Astrocyte of the spinal cord (primary cell): Measurements from ENCODE around the gene NUDT16L1.

ENCODE experiments used
- DNase-seq: peaks from one replicate; pipeline ENCODE4 v3.0.0; 2011; ENCODE audit warnings: low read depth, low spot score
- H3K4me3 ChIP-seq: 2 replicates; pipeline ENCODE4 v1.5.1; 2011; ENCODE audit warnings: low read depth, mild to moderate bottlenecking, low read length, moderate library complexity
- in situ Hi-C: cut with HindIII; loops from 2 replicates; pipeline ENCODE4 v1.10.0; 2017; ENCODE audit warnings: low sequenced_read_pairs
- TF ChIP-seq, protein P1 (sequence below): IDR thresholded peaks from 2 replicates; pipeline ENCODE4 v1.5.1; 2012; ENCODE audit warnings: low read depth, mild to moderate bottlenecking, low read length, inconsistent platforms

NUDT16L1 gene

DNA sequence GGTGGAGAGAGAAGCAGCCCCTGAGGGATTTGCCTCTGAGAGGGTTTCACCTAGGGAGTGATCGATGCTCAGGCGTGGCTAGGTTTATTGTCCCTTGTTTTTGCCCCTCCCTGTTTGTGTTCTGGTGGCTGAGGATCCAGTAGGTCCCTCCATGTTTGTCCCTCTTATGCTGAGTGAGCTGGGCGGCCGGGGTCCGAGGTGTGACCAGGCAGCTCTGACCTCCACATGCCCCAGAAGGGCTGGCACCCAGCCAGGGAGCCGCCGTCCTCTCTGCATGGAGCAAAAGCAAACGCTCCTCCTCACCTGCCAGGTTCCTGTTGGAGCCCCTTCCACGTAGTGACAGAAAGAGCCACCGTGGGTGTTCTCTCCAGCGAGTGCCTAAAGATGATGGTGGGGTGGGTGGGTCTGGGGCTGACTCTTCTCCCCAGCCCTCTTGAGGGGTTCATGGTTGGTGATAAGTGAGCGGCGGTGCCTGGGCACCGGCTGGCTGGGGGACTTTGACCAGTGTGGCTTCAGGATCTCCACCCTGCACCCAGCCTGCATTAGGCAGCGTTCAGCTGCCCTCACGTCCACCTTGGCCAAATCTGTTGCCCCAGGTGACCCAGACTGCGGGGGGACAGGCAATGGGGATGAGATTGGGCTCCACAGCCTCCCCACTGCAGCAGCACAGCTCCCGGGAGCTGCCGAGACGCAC is 14.1 kb upstream of the NUDT16L1 start:
- TF ChIP-seq, protein P1, sequence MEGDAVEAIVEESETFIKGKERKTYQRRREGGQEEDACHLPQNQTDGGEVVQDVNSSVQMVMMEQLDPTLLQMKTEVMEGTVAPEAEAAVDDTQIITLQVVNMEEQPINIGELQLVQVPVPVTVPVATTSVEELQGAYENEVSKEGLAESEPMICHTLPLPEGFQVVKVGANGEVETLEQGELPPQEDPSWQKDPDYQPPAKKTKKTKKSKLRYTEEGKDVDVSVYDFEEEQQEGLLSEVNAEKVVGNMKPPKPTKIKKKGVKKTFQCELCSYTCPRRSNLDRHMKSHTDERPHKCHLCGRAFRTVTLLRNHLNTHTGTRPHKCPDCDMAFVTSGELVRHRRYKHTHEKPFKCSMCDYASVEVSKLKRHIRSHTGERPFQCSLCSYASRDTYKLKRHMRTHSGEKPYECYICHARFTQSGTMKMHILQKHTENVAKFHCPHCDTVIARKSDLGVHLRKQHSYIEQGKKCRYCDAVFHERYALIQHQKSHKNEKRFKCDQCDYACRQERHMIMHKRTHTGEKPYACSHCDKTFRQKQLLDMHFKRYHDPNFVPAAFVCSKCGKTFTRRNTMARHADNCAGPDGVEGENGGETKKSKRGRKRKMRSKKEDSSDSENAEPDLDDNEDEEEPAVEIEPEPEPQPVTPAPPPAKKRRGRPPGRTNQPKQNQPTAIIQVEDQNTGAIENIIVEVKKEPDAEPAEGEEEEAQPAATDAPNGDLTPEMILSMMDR = no peak
- no peak for DNase-seq
- no peak overlapping the region for H3K4me3 ChIP-seq
- in situ Hi-C loops = no loop called here

DNA sequence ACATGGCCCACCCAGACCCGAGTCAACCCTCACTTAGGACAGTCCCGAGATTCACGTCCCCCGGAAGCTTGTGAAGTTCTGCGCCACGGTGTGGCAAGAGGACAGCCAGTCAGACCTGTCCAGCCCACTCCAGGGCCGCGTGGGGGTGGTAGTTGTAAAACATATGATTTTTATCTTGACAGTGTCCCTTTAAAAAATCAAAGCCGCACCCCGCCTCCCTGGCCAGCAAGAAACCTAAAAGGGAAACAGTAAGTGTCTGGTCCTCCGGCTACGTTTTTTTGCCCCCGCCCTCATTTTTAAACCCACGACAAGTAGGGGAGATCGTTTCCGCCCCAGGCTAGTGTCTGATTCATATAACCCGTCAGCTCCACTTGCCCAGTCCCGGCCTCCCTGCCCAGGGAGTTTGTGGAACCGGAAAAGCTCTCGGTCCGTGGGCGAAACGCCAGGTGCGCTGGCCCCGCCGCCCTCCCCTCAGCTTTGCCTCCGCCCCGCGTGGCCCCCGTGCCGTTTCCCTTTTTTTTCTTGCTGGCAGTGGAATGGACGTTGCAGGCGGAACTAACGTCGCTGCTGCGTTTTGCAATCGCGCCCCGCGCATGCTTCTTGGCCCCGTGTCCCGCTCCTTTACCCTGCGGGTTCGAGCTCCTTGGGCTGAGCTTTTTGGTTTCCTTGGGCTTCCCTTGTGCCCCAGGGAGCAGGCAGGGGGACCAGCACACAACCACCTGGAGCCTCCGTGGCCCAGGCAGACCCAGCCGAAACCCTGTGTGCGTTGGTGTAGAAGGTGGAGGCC is 13.3 kb upstream of the NUDT16L1 start:
- in situ Hi-C loops = no loop called here
- TF ChIP-seq, protein P1 = no peak
- DNase-seq = no peak
- H3K4me3 ChIP-seq = no peak overlapping the region

DNA sequence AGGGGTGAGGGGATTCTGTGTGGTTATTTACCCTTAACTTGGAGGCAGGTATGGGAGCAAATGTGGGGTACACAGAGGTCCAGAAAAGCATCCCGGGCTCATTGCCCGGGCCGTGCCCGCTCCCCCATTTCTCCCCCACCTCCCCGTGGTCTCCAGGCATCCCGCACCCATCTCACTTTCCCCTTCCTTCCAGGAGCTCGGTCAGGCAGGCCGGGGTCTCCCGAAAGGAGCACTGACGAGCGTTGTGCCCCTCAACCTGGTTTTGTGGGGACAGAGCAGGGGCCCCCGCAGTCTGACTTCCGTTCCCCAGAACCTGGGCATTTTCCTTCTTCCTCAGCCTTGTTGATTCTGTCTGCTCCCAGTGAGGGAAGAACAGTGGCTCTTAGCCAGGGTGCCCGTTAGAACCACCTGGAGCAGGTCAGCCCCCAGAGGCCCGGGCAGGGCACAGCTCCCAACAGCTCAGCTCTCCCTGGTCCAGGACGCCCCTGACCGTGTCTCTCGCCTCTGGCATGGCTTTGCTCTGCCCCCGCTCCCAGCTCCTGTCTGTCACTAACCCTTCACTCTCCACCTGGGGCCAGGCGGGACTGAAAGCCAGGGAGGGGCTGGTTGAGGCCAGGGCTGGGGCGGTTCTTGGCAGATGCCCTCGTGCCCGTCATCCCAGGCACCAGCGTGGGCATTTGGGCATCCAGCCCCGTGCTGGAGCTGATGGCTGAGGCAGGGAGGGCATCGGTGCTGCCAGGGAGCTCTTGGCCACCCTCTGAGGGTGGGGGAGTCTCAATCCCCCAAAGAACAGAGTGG is 12.5 kb upstream of the NUDT16L1 start:
- TF ChIP-seq, protein P1 = no peak
- no peak for DNase-seq
- in situ Hi-C loops = no loop called here
- no peak overlapping the region for H3K4me3 ChIP-seq

DNA sequence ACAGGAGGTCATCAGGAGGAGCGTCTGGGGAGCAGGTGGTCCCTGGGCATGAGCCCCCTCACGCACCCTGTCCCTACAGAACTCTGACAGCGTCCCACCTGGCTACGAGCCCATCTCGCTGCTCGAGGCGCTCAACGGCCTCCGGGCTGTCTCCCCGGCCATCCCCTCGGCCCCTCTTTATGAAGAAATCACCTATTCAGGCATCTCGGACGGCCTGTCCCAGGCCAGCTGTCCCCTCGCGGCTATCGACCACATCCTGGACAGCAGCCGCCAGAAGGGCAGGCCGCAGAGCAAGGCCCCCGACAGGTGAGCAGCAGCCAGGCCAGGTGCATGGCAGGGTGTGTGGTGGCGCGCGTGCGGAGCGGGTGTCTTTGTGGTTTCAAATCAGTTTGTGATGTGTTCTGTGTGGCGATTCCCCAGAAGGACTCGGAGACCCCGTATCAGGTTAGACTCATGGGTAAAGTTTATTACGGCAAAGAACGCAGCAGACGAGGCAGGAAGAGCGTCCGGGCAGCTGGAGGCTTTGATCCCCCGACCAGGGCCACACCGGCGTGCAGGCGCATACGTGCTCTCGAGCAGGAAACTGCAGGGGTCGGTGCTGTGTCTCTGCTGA is 11.8 kb upstream of the NUDT16L1 start:
- no peak for DNase-seq
- no peak overlapping the region for H3K4me3 ChIP-seq
- in situ Hi-C loops = no loop called here
- TF ChIP-seq, protein P1 = no peak

DNA sequence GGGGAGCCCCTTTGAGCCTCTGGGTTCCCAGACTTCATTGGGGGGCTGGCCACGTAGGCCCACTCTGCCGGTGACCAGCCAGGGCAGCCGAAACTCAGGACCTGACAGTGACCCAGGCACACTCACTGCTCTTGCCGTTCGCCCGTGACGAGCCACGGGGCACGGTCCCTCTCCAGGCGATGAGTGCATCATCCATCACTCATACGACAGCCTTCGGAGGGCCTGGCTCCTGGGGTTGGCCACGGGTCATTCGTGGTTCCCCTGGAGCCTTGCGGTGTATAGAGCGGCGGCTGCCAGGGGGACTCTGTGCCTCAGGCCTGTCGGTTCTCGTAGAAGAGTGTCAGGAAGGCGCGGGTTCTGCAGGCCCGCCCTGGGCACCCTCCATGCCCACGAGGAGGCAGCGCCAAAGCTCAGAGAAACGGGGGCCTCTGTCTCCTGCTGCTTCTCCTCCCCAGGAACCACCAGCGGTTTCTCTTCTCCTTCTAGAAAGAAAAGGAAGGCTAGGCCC is 11.2 kb upstream of the NUDT16L1 start:
- in situ Hi-C loops = no loop called here
- DNase-seq = no peak
- no peak overlapping the region for H3K4me3 ChIP-seq
- TF ChIP-seq, protein P1 = no peak

DNA sequence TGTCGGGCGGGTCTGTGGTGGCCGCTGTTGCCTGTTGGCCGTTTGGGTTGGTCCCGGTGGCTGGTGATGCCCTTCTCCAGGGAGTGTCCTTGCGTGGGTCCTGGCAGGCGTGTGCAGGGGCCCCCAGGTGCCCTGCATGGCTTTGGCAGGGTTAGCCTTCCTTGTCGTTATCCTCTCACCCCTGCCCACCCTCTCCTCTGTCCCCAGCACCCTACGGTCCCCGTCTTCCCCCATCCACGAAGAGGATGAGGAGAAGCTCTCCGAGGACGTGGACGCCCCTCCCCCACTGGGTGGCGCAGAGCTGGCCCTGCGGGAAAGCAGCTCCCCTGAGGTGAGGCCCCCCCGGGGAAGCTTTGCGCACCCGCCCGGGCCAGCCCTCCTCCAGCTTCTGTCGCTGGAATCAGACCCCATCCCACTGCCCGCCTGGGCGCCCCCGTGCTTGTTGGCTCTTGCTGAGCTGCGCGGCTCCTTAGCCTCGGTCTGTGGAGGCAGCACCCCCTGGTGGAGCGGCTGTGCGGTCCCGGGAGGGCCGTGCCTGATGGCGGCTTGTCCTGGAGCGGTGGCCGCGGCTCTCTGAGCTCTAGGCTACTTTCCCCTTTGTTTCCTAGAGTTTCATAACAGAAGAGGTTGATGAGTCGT is 10.6 kb upstream of the NUDT16L1 start:
- H3K4me3 ChIP-seq = no peak overlapping the region
- peak; percentile 39 for DNase-seq
- TF ChIP-seq, protein P1 = peak; percentile 64
- in situ Hi-C loops = no loop called here
